ENCODE results near the gene UBTD2. TPM values are rescaled to one million over a fixed set of nuclear protein-coding genes. Genes with fewer than 3 reads are reported as not detected.
A peak's percentile ranks its signal among the peaks of the same experiment; 100 is the strongest.

UBTD2 gene
- total and polyA plus RNA-seq, 2 donors from 2014 or later: 12.9 to 17.8 TPM

DNA sequence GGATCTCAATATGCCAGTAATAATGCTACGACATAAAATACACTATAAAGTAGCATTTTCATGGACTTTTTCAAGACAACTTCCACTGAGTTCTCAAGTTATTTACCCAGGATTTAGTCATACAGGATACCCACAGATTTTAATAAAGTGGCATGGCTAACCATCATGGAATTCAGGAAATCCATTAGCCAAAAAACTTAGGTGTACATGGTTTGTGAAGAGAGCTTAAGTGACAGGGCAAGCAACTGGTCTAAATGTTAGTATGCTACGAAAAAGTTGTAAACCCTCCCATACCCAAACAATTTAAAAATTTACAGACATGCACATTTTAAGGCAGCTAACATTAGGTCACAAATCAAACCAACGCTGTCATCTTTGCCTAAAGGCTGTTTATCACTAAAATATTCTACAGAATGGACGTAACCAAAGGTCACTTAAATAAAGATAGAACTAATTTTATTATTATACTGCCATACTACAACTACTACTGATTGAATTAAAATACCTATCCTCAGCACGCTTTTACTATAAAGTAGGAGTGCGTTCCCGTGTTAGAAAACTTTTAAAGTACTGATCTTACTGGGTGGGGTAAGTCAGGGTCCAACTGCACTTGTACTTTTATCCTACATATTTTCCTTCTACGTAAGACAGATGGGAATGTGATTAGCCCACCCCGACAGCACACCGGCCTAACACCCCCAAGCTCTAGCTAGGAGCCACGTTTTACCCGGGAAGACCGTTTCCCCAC lies 1.1 kb downstream of the UBTD2 start:
- H3K36me3 ChIP-seq (ENCODE audit: control insufficient read depth in 2 of 3, insufficient read depth in 3 of 3, low read length in 3 of 3): no peaks in the 10 kb centered on the region
- peaks cover 0 to 7% (median 3%) of the 10 kb centered on the region in 3 donors for H3K4me1 ChIP-seq (ENCODE audit: control insufficient read depth in 2 of 3, insufficient read depth in 2 of 3, low read depth in 1 of 3, low read length in 3 of 3)
- H3K27ac ChIP-seq (ENCODE audit: low read depth in 2 of 2, low read length in 2 of 2): peak overlapping the region in 1 of 2 donors; percentile 74
- DNase-seq: peak in 1 of 5 donors; percentile 14
- peak overlapping the region; percentile 38 to 73 (median 68) for H3K9ac ChIP-seq (ENCODE audit: low read length in 3 of 3)
- H3K27me3 ChIP-seq (ENCODE audit: control insufficient read depth, insufficient read depth, low read length): no peaks in the 10 kb centered on the region
- H3K4me3 ChIP-seq (ENCODE audit: low read length in 3 of 3): peak overlapping the region; percentile 64 to 86 (median 83)
- H3K9me3 ChIP-seq (ENCODE audit: control insufficient read depth in 2 of 3, insufficient read depth in 1 of 3, low read length in 3 of 3): no peaks in the 10 kb centered on the region
- intact Hi-C loops (cut with DNase I): no loop called here
- FAIRE-seq: no peak
- TF ChIP-seq, protein P1, sequence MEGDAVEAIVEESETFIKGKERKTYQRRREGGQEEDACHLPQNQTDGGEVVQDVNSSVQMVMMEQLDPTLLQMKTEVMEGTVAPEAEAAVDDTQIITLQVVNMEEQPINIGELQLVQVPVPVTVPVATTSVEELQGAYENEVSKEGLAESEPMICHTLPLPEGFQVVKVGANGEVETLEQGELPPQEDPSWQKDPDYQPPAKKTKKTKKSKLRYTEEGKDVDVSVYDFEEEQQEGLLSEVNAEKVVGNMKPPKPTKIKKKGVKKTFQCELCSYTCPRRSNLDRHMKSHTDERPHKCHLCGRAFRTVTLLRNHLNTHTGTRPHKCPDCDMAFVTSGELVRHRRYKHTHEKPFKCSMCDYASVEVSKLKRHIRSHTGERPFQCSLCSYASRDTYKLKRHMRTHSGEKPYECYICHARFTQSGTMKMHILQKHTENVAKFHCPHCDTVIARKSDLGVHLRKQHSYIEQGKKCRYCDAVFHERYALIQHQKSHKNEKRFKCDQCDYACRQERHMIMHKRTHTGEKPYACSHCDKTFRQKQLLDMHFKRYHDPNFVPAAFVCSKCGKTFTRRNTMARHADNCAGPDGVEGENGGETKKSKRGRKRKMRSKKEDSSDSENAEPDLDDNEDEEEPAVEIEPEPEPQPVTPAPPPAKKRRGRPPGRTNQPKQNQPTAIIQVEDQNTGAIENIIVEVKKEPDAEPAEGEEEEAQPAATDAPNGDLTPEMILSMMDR (IDR thresholded peaks at IDR 0.05; ENCODE audit: borderline replicate concordance, extremely low read depth, insufficient read depth): no peak

DNA sequence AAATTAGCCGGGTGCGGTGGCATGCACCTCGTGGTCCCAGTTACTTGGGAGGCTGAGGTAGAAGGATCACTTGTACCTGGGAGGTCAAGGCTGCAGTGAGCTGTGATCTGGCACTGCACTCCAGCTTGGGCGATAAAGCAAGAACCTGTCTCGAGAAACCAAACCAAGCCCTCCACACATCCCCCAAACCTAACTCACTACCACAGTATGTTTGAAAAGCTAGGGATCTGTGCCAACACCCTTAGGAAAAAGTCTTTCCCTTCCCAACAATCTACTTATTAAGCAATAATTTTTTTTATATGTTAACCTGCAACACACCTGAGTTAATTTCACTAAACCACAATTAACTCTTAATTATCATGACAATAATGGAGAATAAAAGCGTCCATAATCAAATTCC lies 2.2 kb downstream of the UBTD2 start:
- no peaks in the 10 kb centered on the region for H3K27me3 ChIP-seq (ENCODE audit: control insufficient read depth, insufficient read depth, low read length)
- no peak overlapping the region for H3K9ac ChIP-seq (ENCODE audit: low read length in 3 of 3)
- TF ChIP-seq, protein P1 (IDR thresholded peaks at IDR 0.05; ENCODE audit: borderline replicate concordance, extremely low read depth, insufficient read depth): no peak
- no peaks in the 10 kb centered on the region for H3K36me3 ChIP-seq (ENCODE audit: control insufficient read depth in 2 of 3, insufficient read depth in 3 of 3, low read length in 3 of 3)
- peaks cover 0 to 7% (median 3%) of the 10 kb centered on the region in 3 donors for H3K4me1 ChIP-seq (ENCODE audit: control insufficient read depth in 2 of 3, insufficient read depth in 2 of 3, low read depth in 1 of 3, low read length in 3 of 3)
- H3K4me3 ChIP-seq (ENCODE audit: low read length in 3 of 3): peak overlapping the region in 1 of 3 donors; percentile 83
- DNase-seq (no peak), FAIRE-seq (no peak)
- no peak overlapping the region for H3K27ac ChIP-seq (ENCODE audit: low read depth in 2 of 2, low read length in 2 of 2)
- intact Hi-C loops (cut with DNase I): no loop called here
- H3K9me3 ChIP-seq (ENCODE audit: control insufficient read depth in 2 of 3, insufficient read depth in 1 of 3, low read length in 3 of 3): no peaks in the 10 kb centered on the region

DNA sequence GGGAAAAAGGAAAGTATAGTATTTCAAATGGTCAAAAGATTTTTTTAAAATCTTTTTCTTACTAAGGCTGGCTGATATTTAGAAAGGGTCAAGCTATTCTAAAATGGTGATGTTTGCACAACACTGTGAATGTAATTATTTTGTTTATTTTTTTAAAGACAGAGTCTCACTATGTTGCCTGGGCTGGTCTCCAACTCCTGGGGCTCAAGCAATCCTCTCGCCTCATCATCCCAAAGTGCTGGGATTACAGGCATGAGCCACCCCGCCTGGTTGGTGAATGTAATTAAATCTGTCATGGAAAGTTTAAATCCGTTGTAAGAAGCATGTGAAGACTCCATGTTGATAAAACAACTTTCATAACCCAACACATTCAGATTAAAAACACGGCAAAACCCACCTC lies 2.6 kb downstream of the UBTD2 start:
- Histone ChIP-seq H3K4me3 (ENCODE audit: low read length in 3 of 3) (no peak overlapping the region), H3K27ac (ENCODE audit: low read depth in 2 of 2, low read length in 2 of 2) (no peak overlapping the region), H3K27me3 (ENCODE audit: control insufficient read depth, insufficient read depth, low read length) (no peaks in the 10 kb centered on the region), H3K9ac (ENCODE audit: low read length in 3 of 3) (no peak overlapping the region), H3K36me3 (ENCODE audit: control insufficient read depth in 2 of 3, insufficient read depth in 3 of 3, low read length in 3 of 3) (no peaks in the 10 kb centered on the region), H3K4me1 (ENCODE audit: control insufficient read depth in 2 of 3, insufficient read depth in 2 of 3, low read depth in 1 of 3, low read length in 3 of 3) (peaks cover 0 to 7% (median 3%) of the 10 kb centered on the region in 3 donors), H3K9me3 (ENCODE audit: control insufficient read depth in 2 of 3, insufficient read depth in 1 of 3, low read length in 3 of 3) (no peaks in the 10 kb centered on the region)
- TF ChIP-seq, protein P1 (IDR thresholded peaks at IDR 0.05; ENCODE audit: borderline replicate concordance, extremely low read depth, insufficient read depth): no peak
- DNase-seq (no peak), FAIRE-seq (no peak)
- intact Hi-C loops (cut with DNase I): no loop called here

Measured in kidney (tissue), 14 donors.